ENCODE measurements around the gene VDR.

DNA sequence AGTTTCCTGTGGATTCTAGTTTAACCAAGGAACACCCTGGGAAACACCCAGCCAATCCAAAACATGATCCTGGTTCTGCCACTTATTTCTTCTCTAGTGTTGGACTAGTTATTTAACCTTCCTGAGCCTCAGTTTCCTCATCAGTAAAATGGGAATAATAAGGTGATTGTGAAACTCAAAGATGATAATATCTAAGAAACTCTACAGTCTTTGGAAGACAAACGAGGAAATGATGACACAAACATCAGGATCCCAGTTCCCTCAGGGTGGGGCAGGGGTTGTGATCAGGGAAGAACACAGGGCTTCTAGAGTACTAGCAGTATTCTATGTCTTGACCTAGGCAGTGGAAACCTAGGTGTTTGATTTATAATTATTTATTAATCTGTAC, 40.5 kb upstream of the VDR start:
- TF ChIP-seq POLR2A (IDR thresholded peaks at IDR 0.05), result no peak
- TF ChIP-seq, protein P1, sequence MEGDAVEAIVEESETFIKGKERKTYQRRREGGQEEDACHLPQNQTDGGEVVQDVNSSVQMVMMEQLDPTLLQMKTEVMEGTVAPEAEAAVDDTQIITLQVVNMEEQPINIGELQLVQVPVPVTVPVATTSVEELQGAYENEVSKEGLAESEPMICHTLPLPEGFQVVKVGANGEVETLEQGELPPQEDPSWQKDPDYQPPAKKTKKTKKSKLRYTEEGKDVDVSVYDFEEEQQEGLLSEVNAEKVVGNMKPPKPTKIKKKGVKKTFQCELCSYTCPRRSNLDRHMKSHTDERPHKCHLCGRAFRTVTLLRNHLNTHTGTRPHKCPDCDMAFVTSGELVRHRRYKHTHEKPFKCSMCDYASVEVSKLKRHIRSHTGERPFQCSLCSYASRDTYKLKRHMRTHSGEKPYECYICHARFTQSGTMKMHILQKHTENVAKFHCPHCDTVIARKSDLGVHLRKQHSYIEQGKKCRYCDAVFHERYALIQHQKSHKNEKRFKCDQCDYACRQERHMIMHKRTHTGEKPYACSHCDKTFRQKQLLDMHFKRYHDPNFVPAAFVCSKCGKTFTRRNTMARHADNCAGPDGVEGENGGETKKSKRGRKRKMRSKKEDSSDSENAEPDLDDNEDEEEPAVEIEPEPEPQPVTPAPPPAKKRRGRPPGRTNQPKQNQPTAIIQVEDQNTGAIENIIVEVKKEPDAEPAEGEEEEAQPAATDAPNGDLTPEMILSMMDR (IDR thresholded peaks at IDR 0.05), result no peak
